NCI-H774 (cell line): ENCODE data around the gene STK17A.
"Not testable (repeated sequence)": the region's sequence is repeated elsewhere in the genome, so short reads cannot be mapped to it uniquely, and the experiment has no call there.

ENCODE experiments used
- DNase-seq: peaks from one replicate; lab custom pipeline; 2025; lab: John Stamatoyannopoulos, UW

Gene STK17A

GRCh38 chr7:43600056-43600455 lies 17.1 kb downstream of the STK17A start:
- DNase-seq = no peak

GRCh38 chr7:43602256-43602655 lies 19.3 kb downstream of the STK17A start:
- no peak for DNase-seq

GRCh38 chr7:43604251-43604650 lies 21.3 kb downstream of the STK17A start:
- DNase-seq = no peak

- DNase-seq = no peak
These were observed 26.2 kb downstream of the STK17A start for GRCh38 chr7:43609097-43609496.

- DNase-seq = no peak
These were observed 29.2 kb downstream of the STK17A start for GRCh38 chr7:43612128-43612527.

- no peak for DNase-seq
These were observed 30.0 kb downstream of the STK17A start for GRCh38 chr7:43612599-43613589.

- DNase-seq = no peak
These were observed 32.7 kb downstream of the STK17A start for GRCh38 chr7:43615558-43616145.

- no peak for DNase-seq
These were observed 34.1 kb downstream of the STK17A start for GRCh38 chr7:43616977-43617376.

- DNase-seq = no peak
These were observed 35.2 kb downstream of the STK17A start for GRCh38 chr7:43618073-43618472.

- no peak for DNase-seq
These were observed 36.5 kb downstream of the STK17A start for GRCh38 chr7:43619213-43620012.

- no peak for DNase-seq
These were observed 39.0 kb downstream of the STK17A start for GRCh38 chr7:43621729-43622448.

GRCh38 chr7:43624156-43624555 lies 41.2 kb downstream of the STK17A start:
- DNase-seq = no peak

- DNase-seq = no peak
These were observed 42.5 kb downstream of the STK17A start for GRCh38 chr7:43625453-43625852.

- DNase-seq = no peak
These were observed 43.1 kb downstream of the STK17A start for GRCh38 chr7:43625980-43626379.

- no peak for DNase-seq
These were observed 43.8 kb downstream of the STK17A start for GRCh38 chr7:43626695-43627094.

GRCh38 chr7:43627798-43628197 lies 44.9 kb downstream of the STK17A start:
- not testable (repeated sequence) for DNase-seq

- no peak for DNase-seq
These were observed 45.5 kb downstream of the STK17A start for GRCh38 chr7:43628431-43628830.

- no peak for DNase-seq
These were observed 46.9 kb downstream of the STK17A start for GRCh38 chr7:43629857-43630256.

GRCh38 chr7:43630482-43630881 lies 47.6 kb downstream of the STK17A start:
- DNase-seq = no peak

GRCh38 chr7:43631559-43631958 lies 48.7 kb downstream of the STK17A start:
- DNase-seq = no peak

- no peak for DNase-seq
These were observed 49.8 kb downstream of the STK17A start for GRCh38 chr7:43632746-43633145.

- no peak for DNase-seq
These were observed 51.5 kb downstream of the STK17A start for GRCh38 chr7:43634384-43634783.
